ENCODE results near the gene CPA4. TPM values are rescaled to one million over a fixed set of nuclear protein-coding genes. Genes with fewer than 3 reads are reported as not detected.

Gene CPA4
- polyA plus RNA-seq, 1 donor from 2014 or later: 8.9 TPM

DNA sequence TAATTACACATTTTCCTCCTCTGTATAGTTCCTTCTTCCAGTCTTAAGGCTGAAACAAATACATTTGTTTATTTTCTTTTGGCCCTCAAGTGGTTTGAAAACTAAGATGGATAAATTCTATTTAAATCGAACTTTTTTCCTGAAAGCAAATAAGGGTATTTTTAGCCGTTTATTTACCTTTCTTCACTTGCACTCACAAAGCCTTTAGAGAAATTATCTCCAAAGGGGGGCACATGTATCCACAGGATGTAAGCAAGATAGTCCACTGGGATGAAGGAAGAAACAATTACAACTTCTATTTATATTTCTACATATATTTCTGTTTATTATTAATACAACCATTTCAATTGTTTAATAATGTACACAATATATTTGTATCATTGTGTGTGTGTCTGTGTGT is 10.2 kb downstream of the CPA4 start:
- no peaks in the 10 kb centered on the region for H3K9me3 ChIP-seq (ENCODE audit: low read length)
- H3K27ac ChIP-seq (ENCODE audit: low read length): no peak overlapping the region
- no peaks in the 10 kb centered on the region for H4K20me1 ChIP-seq (ENCODE audit: insufficient read depth)
- no peaks in the 10 kb centered on the region for H3K36me3 ChIP-seq (ENCODE audit: insufficient read depth, low read length)
- no peak overlapping the region for H2AFZ ChIP-seq (ENCODE audit: low read depth, low read length)
- H3K4me3 ChIP-seq (ENCODE audit: low read length): no peak overlapping the region
- H3F3A ChIP-seq (ENCODE audit: insufficient read depth, low read length, poor library complexity, severe bottlenecking): peaks cover 3% of the 10 kb centered on the region
- TF ChIP-seq TAF1 (IDR thresholded peaks at IDR 0.05; ENCODE audit: low read depth) (no peak), EZH2 (IDR thresholded peaks at IDR 0.05; ENCODE audit: borderline replicate concordance, insufficient read depth, low read length, poor library complexity, severe bottlenecking) (no peak), MXI1 (conservative IDR thresholded peaks at IDR 0.05; ENCODE audit: poor library complexity, severe bottlenecking) (no peak), SMC3 (conservative IDR thresholded peaks at IDR 0.05; ENCODE audit: poor library complexity) (no peak)
- TF ChIP-seq, protein P1, sequence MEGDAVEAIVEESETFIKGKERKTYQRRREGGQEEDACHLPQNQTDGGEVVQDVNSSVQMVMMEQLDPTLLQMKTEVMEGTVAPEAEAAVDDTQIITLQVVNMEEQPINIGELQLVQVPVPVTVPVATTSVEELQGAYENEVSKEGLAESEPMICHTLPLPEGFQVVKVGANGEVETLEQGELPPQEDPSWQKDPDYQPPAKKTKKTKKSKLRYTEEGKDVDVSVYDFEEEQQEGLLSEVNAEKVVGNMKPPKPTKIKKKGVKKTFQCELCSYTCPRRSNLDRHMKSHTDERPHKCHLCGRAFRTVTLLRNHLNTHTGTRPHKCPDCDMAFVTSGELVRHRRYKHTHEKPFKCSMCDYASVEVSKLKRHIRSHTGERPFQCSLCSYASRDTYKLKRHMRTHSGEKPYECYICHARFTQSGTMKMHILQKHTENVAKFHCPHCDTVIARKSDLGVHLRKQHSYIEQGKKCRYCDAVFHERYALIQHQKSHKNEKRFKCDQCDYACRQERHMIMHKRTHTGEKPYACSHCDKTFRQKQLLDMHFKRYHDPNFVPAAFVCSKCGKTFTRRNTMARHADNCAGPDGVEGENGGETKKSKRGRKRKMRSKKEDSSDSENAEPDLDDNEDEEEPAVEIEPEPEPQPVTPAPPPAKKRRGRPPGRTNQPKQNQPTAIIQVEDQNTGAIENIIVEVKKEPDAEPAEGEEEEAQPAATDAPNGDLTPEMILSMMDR (IDR thresholded peaks at IDR 0.05; ENCODE audit: poor library complexity, severe bottlenecking): no peak
- no peaks in the 10 kb centered on the region for H3K27me3 ChIP-seq (ENCODE audit: insufficient read depth, low read depth, low read length)
- H3K4me2 ChIP-seq (ENCODE audit: low read length): no peak overlapping the region
- no peaks in the 10 kb centered on the region for H3K79me2 ChIP-seq (replicated peaks; ENCODE audit: insufficient read depth, low read length)
- H3K9ac ChIP-seq (ENCODE audit: low read length): no peak overlapping the region
- H3K9me2 ChIP-seq (ENCODE audit: insufficient read depth, low read length): no peaks in the 10 kb centered on the region

DNA sequence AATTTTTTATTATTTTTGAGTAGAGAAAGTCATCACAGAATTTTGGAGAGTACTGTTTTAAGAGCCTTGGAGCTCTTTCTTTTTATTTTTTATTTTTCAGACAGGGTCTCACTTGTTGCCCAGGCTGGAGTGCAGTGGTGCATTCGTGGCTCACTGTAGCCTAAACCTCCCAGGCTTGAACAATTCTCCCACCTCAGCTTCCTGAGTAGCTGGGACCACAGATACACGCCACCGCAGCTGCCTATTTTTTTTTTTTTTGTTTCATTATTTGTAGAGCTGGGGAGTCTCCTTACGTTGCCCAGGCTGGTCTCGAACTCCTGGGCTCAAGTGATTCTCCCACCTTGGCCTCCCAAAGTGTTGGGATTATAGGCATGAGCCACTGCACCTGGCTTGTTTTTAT is 10.6 kb downstream of the CPA4 start:
- no peak overlapping the region for H3K4me2 ChIP-seq (ENCODE audit: low read length)
- H3K36me3 ChIP-seq (ENCODE audit: insufficient read depth, low read length): no peaks in the 10 kb centered on the region
- no peaks in the 10 kb centered on the region for H3K27me3 ChIP-seq (ENCODE audit: insufficient read depth, low read depth, low read length)
- no peak overlapping the region for H2AFZ ChIP-seq (ENCODE audit: low read depth, low read length)
- H3K27ac ChIP-seq (ENCODE audit: low read length): no peak overlapping the region
- H3K9me2 ChIP-seq (ENCODE audit: insufficient read depth, low read length): no peaks in the 10 kb centered on the region
- H3K9me3 ChIP-seq (ENCODE audit: low read length): no peaks in the 10 kb centered on the region
- no peak for TF ChIP-seq SMC3 (conservative IDR thresholded peaks at IDR 0.05; ENCODE audit: poor library complexity)
- TF ChIP-seq POLR2AphosphoS5 (IDR thresholded peaks at IDR 0.05): no peak
- TF ChIP-seq, protein P2, sequence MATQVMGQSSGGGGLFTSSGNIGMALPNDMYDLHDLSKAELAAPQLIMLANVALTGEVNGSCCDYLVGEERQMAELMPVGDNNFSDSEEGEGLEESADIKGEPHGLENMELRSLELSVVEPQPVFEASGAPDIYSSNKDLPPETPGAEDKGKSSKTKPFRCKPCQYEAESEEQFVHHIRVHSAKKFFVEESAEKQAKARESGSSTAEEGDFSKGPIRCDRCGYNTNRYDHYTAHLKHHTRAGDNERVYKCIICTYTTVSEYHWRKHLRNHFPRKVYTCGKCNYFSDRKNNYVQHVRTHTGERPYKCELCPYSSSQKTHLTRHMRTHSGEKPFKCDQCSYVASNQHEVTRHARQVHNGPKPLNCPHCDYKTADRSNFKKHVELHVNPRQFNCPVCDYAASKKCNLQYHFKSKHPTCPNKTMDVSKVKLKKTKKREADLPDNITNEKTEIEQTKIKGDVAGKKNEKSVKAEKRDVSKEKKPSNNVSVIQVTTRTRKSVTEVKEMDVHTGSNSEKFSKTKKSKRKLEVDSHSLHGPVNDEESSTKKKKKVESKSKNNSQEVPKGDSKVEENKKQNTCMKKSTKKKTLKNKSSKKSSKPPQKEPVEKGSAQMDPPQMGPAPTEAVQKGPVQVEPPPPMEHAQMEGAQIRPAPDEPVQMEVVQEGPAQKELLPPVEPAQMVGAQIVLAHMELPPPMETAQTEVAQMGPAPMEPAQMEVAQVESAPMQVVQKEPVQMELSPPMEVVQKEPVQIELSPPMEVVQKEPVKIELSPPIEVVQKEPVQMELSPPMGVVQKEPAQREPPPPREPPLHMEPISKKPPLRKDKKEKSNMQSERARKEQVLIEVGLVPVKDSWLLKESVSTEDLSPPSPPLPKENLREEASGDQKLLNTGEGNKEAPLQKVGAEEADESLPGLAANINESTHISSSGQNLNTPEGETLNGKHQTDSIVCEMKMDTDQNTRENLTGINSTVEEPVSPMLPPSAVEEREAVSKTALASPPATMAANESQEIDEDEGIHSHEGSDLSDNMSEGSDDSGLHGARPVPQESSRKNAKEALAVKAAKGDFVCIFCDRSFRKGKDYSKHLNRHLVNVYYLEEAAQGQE (IDR thresholded peaks at IDR 0.05; ENCODE audit: borderline replicate concordance): no peak
- TF ChIP-seq TAF1 (IDR thresholded peaks at IDR 0.05; ENCODE audit: low read depth): no peak
- TF ChIP-seq EP300 (conservative IDR thresholded peaks at IDR 0.05; ENCODE audit: poor library complexity, severe bottlenecking): no peak
- no peak for TF ChIP-seq EZH2 (IDR thresholded peaks at IDR 0.05; ENCODE audit: borderline replicate concordance, insufficient read depth, low read length, poor library complexity, severe bottlenecking)
- TF ChIP-seq, protein P1 (IDR thresholded peaks at IDR 0.05; ENCODE audit: poor library complexity, severe bottlenecking): no peak
- no peak for TF ChIP-seq MXI1 (conservative IDR thresholded peaks at IDR 0.05; ENCODE audit: poor library complexity, severe bottlenecking)
- no peak for TF ChIP-seq RAD21 (conservative IDR thresholded peaks at IDR 0.05)
- no peak overlapping the region for H3K4me3 ChIP-seq (ENCODE audit: low read length)
- H3K9ac ChIP-seq (ENCODE audit: low read length): no peak overlapping the region
- H3K79me2 ChIP-seq (replicated peaks; ENCODE audit: insufficient read depth, low read length): no peaks in the 10 kb centered on the region
- no peaks in the 10 kb centered on the region for H4K20me1 ChIP-seq (ENCODE audit: insufficient read depth)
- H3F3A ChIP-seq (ENCODE audit: insufficient read depth, low read length, poor library complexity, severe bottlenecking): peaks cover 3% of the 10 kb centered on the region
